Retina (tissue), 1 donor: Measurements from ENCODE around the gene ABCC3.

Source experiments
- DNase-seq: peaks from one replicate; pipeline ENCODE4 v3.0.0-alpha.2; 2016

ABCC3 gene

GRCh38 chr17:50634224-50634914 is at the start of gene ABCC3:
Gene ABCC3 (plus strand): TSS chr17:50634881. CDS start chr17:50634937, 56 bp downstream.
- DNase-seq: peak; percentile 50

- no peak for DNase-seq
These were observed 49.3 kb upstream of the ABCC3 start for GRCh38 chr17:50585346-50585745.

GRCh38 chr17:50585891-50586290 is 48.8 kb upstream of the ABCC3 start:
- no peak for DNase-seq

GRCh38 chr17:50586421-50587247 is 48.0 kb upstream of the ABCC3 start:
- DNase-seq: no peak

GRCh38 chr17:50587571-50587970 is 47.1 kb upstream of the ABCC3 start:
- no peak for DNase-seq

GRCh38 chr17:50588391-50589049 is 46.2 kb upstream of the ABCC3 start:
- DNase-seq: no peak

- DNase-seq: no peak
These were observed 45.5 kb upstream of the ABCC3 start for GRCh38 chr17:50589095-50589705.

- DNase-seq: no peak
These were observed 43.5 kb upstream of the ABCC3 start for GRCh38 chr17:50590946-50591737.

GRCh38 chr17:50593321-50593720 is 41.4 kb upstream of the ABCC3 start:
- DNase-seq: peak; percentile 90

- peak; percentile 70 for DNase-seq
These were observed 40.4 kb upstream of the ABCC3 start for GRCh38 chr17:50594128-50594823.

GRCh38 chr17:50594892-50595291 is 39.8 kb upstream of the ABCC3 start:
- DNase-seq: peak; percentile 77

GRCh38 chr17:50596191-50597037 is 38.3 kb upstream of the ABCC3 start:
- no peak for DNase-seq

GRCh38 chr17:50598487-50598886 is 36.2 kb upstream of the ABCC3 start:
- no peak for DNase-seq

GRCh38 chr17:50599606-50600005 is 35.1 kb upstream of the ABCC3 start:
- no peak for DNase-seq

GRCh38 chr17:50601823-50602375 is 32.8 kb upstream of the ABCC3 start:
- DNase-seq: no peak

- no peak for DNase-seq
These were observed 31.8 kb upstream of the ABCC3 start for GRCh38 chr17:50602836-50603235.

GRCh38 chr17:50603340-50603739 is 31.3 kb upstream of the ABCC3 start:
- no peak for DNase-seq

GRCh38 chr17:50604513-50604912 is 30.2 kb upstream of the ABCC3 start:
- DNase-seq: peak; percentile 45

- DNase-seq: no peak
These were observed 29.3 kb upstream of the ABCC3 start for GRCh38 chr17:50605429-50605828.

- no peak for DNase-seq
These were observed 27.0 kb upstream of the ABCC3 start for GRCh38 chr17:50607522-50608175.
